WTC11 (cell line): Measurements from ENCODE around the gene TPK1.

Experiments
- ATF3 ChIP-seq: sonication (generic); formaldehyde crosslinking; conservative IDR thresholded peaks from 2 replicates; pipeline ENCODE4 v1.8.1; 2022; ENCODE audit warnings: mild to moderate bottlenecking, missing genetic modification reagents
- CBFB ChIP-seq: sonication (generic); formaldehyde crosslinking; IDR thresholded peaks from 2 replicates; pipeline ENCODE4 v1.8.1; 2022; ENCODE audit warnings: mild to moderate bottlenecking, low read depth, missing genetic modification reagents
- CTCF ChIP-seq: fragments of 200-600 bp; IDR thresholded peaks from 2 replicates; pipeline ENCODE4 v1.8.0; 2022; ENCODE audit warnings: antibody characterized with exemption
- GABPB1 ChIP-seq: sonication (generic); formaldehyde crosslinking; IDR thresholded peaks from 2 replicates; pipeline ENCODE4 v1.8.1; 2023; ENCODE audit warnings: mild to moderate bottlenecking, missing genetic modification reagents
- IRF1 ChIP-seq: sonication (generic); formaldehyde crosslinking; IDR thresholded peaks from 2 replicates; pipeline ENCODE4 v1.8.0; 2023; ENCODE audit warnings: missing genetic modification reagents
- IRF2 ChIP-seq: sonication (generic); formaldehyde crosslinking; IDR thresholded peaks from 2 replicates; pipeline ENCODE4 v1.8.0; 2022; ENCODE audit warnings: low read depth, missing genetic modification reagents, borderline replicate concordance
- PRDM15 ChIP-seq: sonication (generic); formaldehyde crosslinking; IDR thresholded peaks from 2 replicates; pipeline ENCODE4 v1.8.0; 2022; ENCODE audit warnings: missing genetic modification reagents
- PREB ChIP-seq: sonication (generic); formaldehyde crosslinking; IDR thresholded peaks from 2 replicates; pipeline ENCODE4 v1.8.1; 2022; ENCODE audit warnings: mild to moderate bottlenecking, missing genetic modification reagents, moderate library complexity, borderline replicate concordance
- ZBTB21 ChIP-seq: sonication (generic); formaldehyde crosslinking; IDR thresholded peaks from 2 replicates; pipeline ENCODE4 v1.8.1; 2023; ENCODE audit warnings: mild to moderate bottlenecking, missing genetic modification reagents, borderline replicate concordance
- ZNF281 ChIP-seq: sonication (generic); formaldehyde crosslinking; IDR thresholded peaks from 2 replicates; pipeline ENCODE4 v1.8.0; 2023; ENCODE audit warnings: mild to moderate bottlenecking, missing genetic modification reagents
- ZNF396 ChIP-seq: fragments of 250-450 bp; sonication (Bioruptor Pico); IDR thresholded peaks from 2 replicates; pipeline ENCODE4 v1.8.0; 2021; ENCODE audit warnings: mild to moderate bottlenecking, moderate library complexity, borderline replicate concordance

- TF ChIP-seq ZNF396 = no peak
- TF ChIP-seq CTCF = no peak
- TF ChIP-seq PRDM15 (CRISPR knock-in tag) = no peak
- no peak for TF ChIP-seq ATF3
- TF ChIP-seq IRF2 (CRISPR knock-in tag) = no peak
- no peak for TF ChIP-seq PREB (CRISPR knock-in tag)
- no peak for TF ChIP-seq IRF1 (CRISPR knock-in tag)
- TF ChIP-seq GABPB1 (CRISPR knock-in tag) = no peak
- no peak for TF ChIP-seq CBFB (CRISPR knock-in tag)
- no peak for TF ChIP-seq ZNF281 (CRISPR knock-in tag)
- TF ChIP-seq ZBTB21 (CRISPR knock-in tag) = no peak
Measured at GRCh38 chr7:144518360-144518759, 317.5 kb downstream of the TPK1 start.
